HCT116 (cell line): ENCODE measurements around the gene MBD3. TPM values are rescaled to one million over a fixed set of nuclear protein-coding genes. Genes with fewer than 3 reads are reported as not detected.

ENCODE experiments used
- ATAC-seq: fragments of 200-7000 bp; cut with Tn5 transposase; 2 replicates; pipeline ENCODE4 v1.9.1; 2020; ENCODE audit warnings: mild to moderate bottlenecking, moderate library complexity
- BruUV-seq: library from RNA; stranded (reverse); fragments of 400-500 nt; replicated peaks from 2 replicates; lab custom pipeline; 2021; lab: Mats Ljungman, UMichigan
- CTCF ChIA-PET: fragments of 300-600 bp; sonication (Branson Sonifier 250); formaldehyde crosslinking; loops from one replicate; lab custom pipeline; 2021; ENCODE audit warnings: antibody characterized with exemption; lab: Charles Lee
- POLR2A ChIA-PET: fragments of 300-600, 350-600 bp; sonication (Branson Sonifier 250); formaldehyde crosslinking; loops from one replicate; lab custom pipeline; 2021; ENCODE audit warnings: antibody characterized with exemption; lab: Charles Lee
- RAD21 ChIA-PET, 2 experiments: fragments of 300-600 bp; sonication (Branson Sonifier 250); formaldehyde crosslinking; loops; one replicate each; lab custom pipeline; 2023; ENCODE audit warnings: low total read pairs in 2 of 2; ENCODE audit not compliant: uncharacterized antibody in 2 of 2, unreplicated experiment in 2 of 2, low non-redundant PET in 1 of 2; lab: Charles Lee
- DNase-seq: peaks from one replicate; pipeline ENCODE4 v3.0.0-alpha.2; 2010; ENCODE audit warnings: low read depth, low spot score
- H2AFZ ChIP-seq: fragments of 200-600 bp; shearing (Covaris generic), sonication (generic); 2 replicates; pipeline ENCODE4 v1.6.1; 2017; ENCODE audit warnings: low read depth, mixed run types, mixed read lengths, antibody characterized with exemption, low read length; ENCODE audit not compliant: poor library complexity, severe bottlenecking
- H3K27ac ChIP-seq: 2 replicates; pipeline ENCODE4 v1.5.1; 2012; ENCODE audit warnings: low read depth, low read length
- H3K27me3 ChIP-seq: fragments of 200-600 bp; sonication (generic); 2 replicates; pipeline ENCODE4 v1.6.1; 2016; ENCODE audit warnings: mixed run types, low read length, mixed read lengths; ENCODE audit not compliant: insufficient read depth
- H3K36me3 ChIP-seq, 2 experiments: fragments of 200-500 bp in 1 of 2; fragments of 200-600 bp in 1 of 2; sonication (Bioruptor generic) in 1 of 2; sonication (generic) in 1 of 2; 2 replicates each; pipeline versions ENCODE4 v1.5.1 to v1.6.1; 2014 to 2016; ENCODE audit warnings: low read length in 2 of 2, inconsistent platforms in 1 of 2, mixed read lengths in 1 of 2, mixed run types in 1 of 2; ENCODE audit not compliant: insufficient read depth in 2 of 2, control insufficient read depth in 1 of 2
- H3K4me1 ChIP-seq, 2 experiments: fragments of 200-600 bp in 1 of 2; sonication (generic) in 1 of 2; 2 replicates each; pipeline versions ENCODE4 v1.5.1 to v1.6.1; 2012 to 2017; ENCODE audit warnings: low read length in 2 of 2, inconsistent platforms in 1 of 2, mild to moderate bottlenecking in 1 of 2, mixed read lengths in 1 of 2, mixed run types in 1 of 2, moderate library complexity in 1 of 2; ENCODE audit not compliant: insufficient read depth in 2 of 2, control insufficient read depth in 1 of 2
- H3K4me2 ChIP-seq: fragments of 200-600 bp; sonication (generic); 2 replicates; pipeline ENCODE4 v1.6.1; 2017; ENCODE audit warnings: mixed run types, low read length, mixed read lengths
- H3K4me3 ChIP-seq, 2 experiments: fragments of 200-600 bp in 1 of 2; sonication (generic) in 1 of 2; replicated peaks in 1 of 2; 2 replicates each; pipeline ENCODE4 v1.5.1; 2011 to 2016; ENCODE audit warnings: low read length in 2 of 2, control low read depth in 1 of 2, low read depth in 1 of 2, mild to moderate bottlenecking in 1 of 2, mixed read lengths in 1 of 2, mixed run types in 1 of 2
- H3K79me2 ChIP-seq: fragments of 200-600 bp; sonication (generic); 2 replicates; pipeline ENCODE4 v1.6.1; 2017; ENCODE audit warnings: mild to moderate bottlenecking, mixed run types, low read length, moderate library complexity, mixed read lengths; ENCODE audit not compliant: insufficient read depth
- H3K9ac ChIP-seq: fragments of 200-600 bp; sonication (generic); 2 replicates; pipeline ENCODE4 v1.6.1; 2016; ENCODE audit warnings: low read length, mixed read lengths
- H3K9me2 ChIP-seq: fragments of 200-600 bp; sonication (generic), shearing (Covaris generic); 2 replicates; pipeline ENCODE4 v1.6.1; 2017; ENCODE audit warnings: mixed run types, mild to moderate bottlenecking, moderate library complexity; ENCODE audit not compliant: insufficient read depth
- H3K9me3 ChIP-seq, 2 experiments: fragments of 200-500 bp in 1 of 2; fragments of 200-600 bp in 1 of 2; sonication (Bioruptor generic) in 1 of 2; sonication (generic) in 1 of 2; 2 replicates each; pipeline ENCODE4 v1.6.1; 2014 to 2017; ENCODE audit warnings: low read length in 2 of 2, mixed read lengths in 2 of 2, inconsistent platforms in 1 of 2, low read depth in 1 of 2, mild to moderate bottlenecking in 1 of 2, mixed run types in 1 of 2, moderate library complexity in 1 of 2; ENCODE audit not compliant: control insufficient read depth in 1 of 2, insufficient read depth in 1 of 2
- H4K20me1 ChIP-seq: fragments of 200-600 bp; sonication (generic), shearing (Covaris generic); 2 replicates; pipeline ENCODE4 v1.6.1; 2017; ENCODE audit warnings: mixed run types, mild to moderate bottlenecking, moderate library complexity; ENCODE audit not compliant: insufficient read depth
- EZH2phosphoT487 ChIP-seq: fragments of 200-600 bp; IDR thresholded peaks from 2 replicates; pipeline ENCODE4 v1.6.1; 2018; ENCODE audit warnings: antibody characterized with exemption, borderline replicate concordance
- POLR2AphosphoS5 ChIP-seq: IDR thresholded peaks from 2 replicates; pipeline ENCODE4 v1.6.1; 2011; ENCODE audit warnings: mild to moderate bottlenecking, low read depth, low read length, moderate library complexity
- SIN3A ChIP-seq: IDR thresholded peaks from 2 replicates; pipeline ENCODE4 v1.6.1; 2012; ENCODE audit warnings: low read depth
- intact Hi-C: fragments of 100-400 bp; cut with micrococcal nuclease; formaldehyde crosslinking; loops from 2 replicates; pipeline ENCODE4 v1.10.0; 2022
- total RNA-seq: library from RNA; stranded (reverse); gene quantifications from one replicate; pipeline ENCODE4 v1.2.1, GENCODE V29; 2021; ENCODE audit not compliant: unreplicated experiment
- TF ChIP-seq, protein P1 (sequence below), 3 experiments: fragments of 200-600 bp in 1 of 3; sonication (generic) in 1 of 3; IDR thresholded peaks in 2 of 3; conservative IDR thresholded peaks in 1 of 3; 2 replicates each; pipeline ENCODE4 v1.5.1; 2012 to 2017; ENCODE audit warnings: low read depth in 2 of 3, low read length in 2 of 3, antibody characterized with exemption in 1 of 3, borderline replicate concordance in 1 of 3, control low read depth in 1 of 3, mild to moderate bottlenecking in 1 of 3, mixed read lengths in 1 of 3, mixed run types in 1 of 3, moderate library complexity in 1 of 3; ENCODE audit not compliant: insufficient read depth in 1 of 3
- TF ChIP-seq, protein P2 (sequence below): IDR thresholded peaks from 2 replicates; pipeline ENCODE4 v1.6.1; 2012
- TF ChIP-seq, protein P3 (sequence below): IDR thresholded peaks from 2 replicates; pipeline ENCODE4 v1.6.1; 2012; ENCODE audit warnings: low read depth

MBD3 gene
- total RNA-seq, 1 experiment from 2014 or later, result 85.7 TPM

DNA sequence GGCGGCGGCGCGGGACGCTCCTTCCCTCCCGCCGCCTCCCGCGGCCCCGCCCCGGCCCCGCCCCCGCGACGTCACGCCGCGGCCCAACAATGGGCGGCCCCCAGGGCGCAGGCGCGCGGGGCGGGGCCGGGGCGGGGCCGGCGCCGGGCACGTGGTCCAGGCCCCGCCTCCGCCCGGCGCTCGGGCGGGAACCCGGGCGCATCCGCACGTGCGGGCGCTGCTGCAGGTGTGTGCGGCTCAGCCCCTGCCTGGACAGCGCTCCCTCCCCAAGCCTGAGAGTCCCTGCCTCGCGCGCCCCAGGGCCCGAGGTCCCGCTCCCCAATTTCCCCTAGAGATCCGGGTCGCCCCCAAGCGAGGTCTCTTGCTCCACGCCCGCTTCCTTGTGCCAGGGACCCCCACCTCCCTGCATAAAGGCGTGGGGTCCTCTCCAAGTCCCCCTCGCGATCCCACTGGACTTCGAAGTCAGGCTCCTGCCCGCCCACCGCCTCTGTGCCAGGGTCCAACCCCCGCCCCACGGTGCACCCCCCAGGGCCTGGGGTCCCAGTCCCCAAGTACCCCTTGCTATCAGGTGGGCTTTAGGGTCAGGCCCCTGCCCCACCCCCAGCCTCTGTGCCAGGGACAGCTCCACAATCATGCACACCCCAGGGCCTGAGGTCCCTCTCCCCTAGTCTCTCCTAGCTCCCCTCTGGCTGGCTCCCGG is 24.2 kb downstream of the MBD3 start, which contains the start of gene MEX3D:
TSS of gene MEX3D (minus strand) at position 6 of the 700 bp plus-strand sequence. CDS start 267 bp downstream, outside the sequence.
- peak within 1 kb of the TSS; percentile 86 for H3K4me2 ChIP-seq
- CTCF ChIA-PET, result no interaction called here
- H3K9me2 ChIP-seq, result no peaks in the 10 kb centered on the region
- ATAC-seq, result peak; percentile 75
- H3K9me3 ChIP-seq, result no peaks in the 10 kb centered on the region
- DNase-seq, result no peak
- H3K27ac ChIP-seq, result peak within 1 kb of the TSS; percentile 88
- TF ChIP-seq, protein P1, sequence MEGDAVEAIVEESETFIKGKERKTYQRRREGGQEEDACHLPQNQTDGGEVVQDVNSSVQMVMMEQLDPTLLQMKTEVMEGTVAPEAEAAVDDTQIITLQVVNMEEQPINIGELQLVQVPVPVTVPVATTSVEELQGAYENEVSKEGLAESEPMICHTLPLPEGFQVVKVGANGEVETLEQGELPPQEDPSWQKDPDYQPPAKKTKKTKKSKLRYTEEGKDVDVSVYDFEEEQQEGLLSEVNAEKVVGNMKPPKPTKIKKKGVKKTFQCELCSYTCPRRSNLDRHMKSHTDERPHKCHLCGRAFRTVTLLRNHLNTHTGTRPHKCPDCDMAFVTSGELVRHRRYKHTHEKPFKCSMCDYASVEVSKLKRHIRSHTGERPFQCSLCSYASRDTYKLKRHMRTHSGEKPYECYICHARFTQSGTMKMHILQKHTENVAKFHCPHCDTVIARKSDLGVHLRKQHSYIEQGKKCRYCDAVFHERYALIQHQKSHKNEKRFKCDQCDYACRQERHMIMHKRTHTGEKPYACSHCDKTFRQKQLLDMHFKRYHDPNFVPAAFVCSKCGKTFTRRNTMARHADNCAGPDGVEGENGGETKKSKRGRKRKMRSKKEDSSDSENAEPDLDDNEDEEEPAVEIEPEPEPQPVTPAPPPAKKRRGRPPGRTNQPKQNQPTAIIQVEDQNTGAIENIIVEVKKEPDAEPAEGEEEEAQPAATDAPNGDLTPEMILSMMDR (IDR thresholded peaks at IDR 0.05 in 2 of 3, conservative IDR thresholded peaks at IDR 0.05 in 1 of 3; ENCODE audit: borderline replicate concordance in 1 of 3, insufficient read depth in 1 of 3, low read depth in 2 of 3, low read length in 2 of 3), result no peak
- no peak for TF ChIP-seq SIN3A
- TF ChIP-seq, protein P2, sequence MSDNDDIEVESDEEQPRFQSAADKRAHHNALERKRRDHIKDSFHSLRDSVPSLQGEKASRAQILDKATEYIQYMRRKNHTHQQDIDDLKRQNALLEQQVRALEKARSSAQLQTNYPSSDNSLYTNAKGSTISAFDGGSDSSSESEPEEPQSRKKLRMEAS, result peak; percentile 98
- TF ChIP-seq EZH2phosphoT487, result no peak
- TF ChIP-seq, protein P3, sequence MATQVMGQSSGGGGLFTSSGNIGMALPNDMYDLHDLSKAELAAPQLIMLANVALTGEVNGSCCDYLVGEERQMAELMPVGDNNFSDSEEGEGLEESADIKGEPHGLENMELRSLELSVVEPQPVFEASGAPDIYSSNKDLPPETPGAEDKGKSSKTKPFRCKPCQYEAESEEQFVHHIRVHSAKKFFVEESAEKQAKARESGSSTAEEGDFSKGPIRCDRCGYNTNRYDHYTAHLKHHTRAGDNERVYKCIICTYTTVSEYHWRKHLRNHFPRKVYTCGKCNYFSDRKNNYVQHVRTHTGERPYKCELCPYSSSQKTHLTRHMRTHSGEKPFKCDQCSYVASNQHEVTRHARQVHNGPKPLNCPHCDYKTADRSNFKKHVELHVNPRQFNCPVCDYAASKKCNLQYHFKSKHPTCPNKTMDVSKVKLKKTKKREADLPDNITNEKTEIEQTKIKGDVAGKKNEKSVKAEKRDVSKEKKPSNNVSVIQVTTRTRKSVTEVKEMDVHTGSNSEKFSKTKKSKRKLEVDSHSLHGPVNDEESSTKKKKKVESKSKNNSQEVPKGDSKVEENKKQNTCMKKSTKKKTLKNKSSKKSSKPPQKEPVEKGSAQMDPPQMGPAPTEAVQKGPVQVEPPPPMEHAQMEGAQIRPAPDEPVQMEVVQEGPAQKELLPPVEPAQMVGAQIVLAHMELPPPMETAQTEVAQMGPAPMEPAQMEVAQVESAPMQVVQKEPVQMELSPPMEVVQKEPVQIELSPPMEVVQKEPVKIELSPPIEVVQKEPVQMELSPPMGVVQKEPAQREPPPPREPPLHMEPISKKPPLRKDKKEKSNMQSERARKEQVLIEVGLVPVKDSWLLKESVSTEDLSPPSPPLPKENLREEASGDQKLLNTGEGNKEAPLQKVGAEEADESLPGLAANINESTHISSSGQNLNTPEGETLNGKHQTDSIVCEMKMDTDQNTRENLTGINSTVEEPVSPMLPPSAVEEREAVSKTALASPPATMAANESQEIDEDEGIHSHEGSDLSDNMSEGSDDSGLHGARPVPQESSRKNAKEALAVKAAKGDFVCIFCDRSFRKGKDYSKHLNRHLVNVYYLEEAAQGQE, result no peak
- TF ChIP-seq POLR2AphosphoS5, result no peak
- TF ChIP-seq, all 23 proteins: peak for 1
- H3K4me3 ChIP-seq, result peak within 1 kb of the TSS; percentile 65 to 72
- BruUV-seq, result no TSS peak
- intact Hi-C loops, result no loop called here
- H3K27me3 ChIP-seq, result no peaks in the 10 kb centered on the region
- H3K79me2 ChIP-seq, result peaks cover 38% of the 10 kb centered on the region
- H4K20me1 ChIP-seq, result no peaks in the 10 kb centered on the region
- peak within 1 kb of the TSS; percentile 83 for H3K9ac ChIP-seq
- H3K4me1 ChIP-seq, result peaks cover 13 to 14% of the 10 kb centered on the region in 2 experiments; a peak in 3 of 4 replicates
- no peak within 1 kb of the TSS for H2AFZ ChIP-seq
- ChIA-PET RAD21 (no interaction called here), POLR2A (no interaction called here)
- 0 out of 4 replicates have a peak, but pooled peaks cover 0 to 3% of the 10 kb centered on the region in 2 experiments for H3K36me3 ChIP-seq
